GM12872 (cell line): ENCODE data around the gene VAPA.

Source experiments
- TF ChIP-seq, protein P1 (sequence below): IDR thresholded peaks from 3 replicates; pipeline ENCODE4 v1.5.1; 2011; ENCODE audit warnings: low read depth, mild to moderate bottlenecking, low read length, moderate library complexity; ENCODE audit not compliant: insufficient read depth

Gene VAPA

GRCh38 chr18:9982711-9983110 lies 68.9 kb downstream of the VAPA start:
- TF ChIP-seq, protein P1, sequence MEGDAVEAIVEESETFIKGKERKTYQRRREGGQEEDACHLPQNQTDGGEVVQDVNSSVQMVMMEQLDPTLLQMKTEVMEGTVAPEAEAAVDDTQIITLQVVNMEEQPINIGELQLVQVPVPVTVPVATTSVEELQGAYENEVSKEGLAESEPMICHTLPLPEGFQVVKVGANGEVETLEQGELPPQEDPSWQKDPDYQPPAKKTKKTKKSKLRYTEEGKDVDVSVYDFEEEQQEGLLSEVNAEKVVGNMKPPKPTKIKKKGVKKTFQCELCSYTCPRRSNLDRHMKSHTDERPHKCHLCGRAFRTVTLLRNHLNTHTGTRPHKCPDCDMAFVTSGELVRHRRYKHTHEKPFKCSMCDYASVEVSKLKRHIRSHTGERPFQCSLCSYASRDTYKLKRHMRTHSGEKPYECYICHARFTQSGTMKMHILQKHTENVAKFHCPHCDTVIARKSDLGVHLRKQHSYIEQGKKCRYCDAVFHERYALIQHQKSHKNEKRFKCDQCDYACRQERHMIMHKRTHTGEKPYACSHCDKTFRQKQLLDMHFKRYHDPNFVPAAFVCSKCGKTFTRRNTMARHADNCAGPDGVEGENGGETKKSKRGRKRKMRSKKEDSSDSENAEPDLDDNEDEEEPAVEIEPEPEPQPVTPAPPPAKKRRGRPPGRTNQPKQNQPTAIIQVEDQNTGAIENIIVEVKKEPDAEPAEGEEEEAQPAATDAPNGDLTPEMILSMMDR, result no peak

DNA sequence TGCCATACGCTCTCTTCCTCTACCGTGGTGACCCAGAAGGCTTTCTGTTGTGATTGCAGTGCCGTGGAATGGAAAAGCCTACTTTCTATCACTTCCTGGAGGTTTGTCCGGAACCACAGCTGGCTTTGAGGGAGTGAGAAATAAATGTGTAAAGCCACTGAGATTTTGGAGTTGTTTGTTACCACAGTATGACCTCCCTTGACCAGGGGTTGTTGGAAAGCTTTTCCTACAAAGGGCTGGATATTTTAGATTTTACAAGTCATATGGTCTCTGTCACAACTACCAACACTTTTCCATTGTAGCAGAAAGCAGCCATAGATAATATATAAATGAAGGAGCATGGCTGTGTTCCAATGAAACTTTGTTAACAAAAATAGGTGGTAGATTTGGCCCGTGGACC lies 70.3 kb downstream of the VAPA start:
- TF ChIP-seq, protein P1, result no peak

DNA sequence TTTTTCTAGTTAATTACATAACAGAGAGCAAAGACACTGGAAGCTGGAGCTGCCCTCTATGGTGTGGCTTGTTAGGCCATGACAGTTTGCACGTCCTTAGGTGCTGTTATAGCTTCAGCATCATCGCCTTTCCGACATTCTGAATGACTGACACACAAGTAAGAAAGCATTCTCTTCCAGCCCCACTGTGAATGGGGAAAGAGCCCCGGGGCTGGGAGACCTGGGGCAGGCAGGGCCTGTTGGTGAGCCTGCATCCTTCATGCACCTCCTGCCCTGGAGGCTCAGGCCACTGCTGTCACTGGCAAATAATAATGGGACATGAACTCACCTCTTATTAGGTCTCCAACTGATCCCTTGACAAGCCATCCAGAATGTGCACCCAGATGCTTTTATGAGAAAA lies 71.8 kb downstream of the VAPA start:
- TF ChIP-seq, protein P1, result no peak

GRCh38 chr18:9986156-9986930 lies 72.5 kb downstream of the VAPA start:
- TF ChIP-seq, protein P1, result no peak

DNA sequence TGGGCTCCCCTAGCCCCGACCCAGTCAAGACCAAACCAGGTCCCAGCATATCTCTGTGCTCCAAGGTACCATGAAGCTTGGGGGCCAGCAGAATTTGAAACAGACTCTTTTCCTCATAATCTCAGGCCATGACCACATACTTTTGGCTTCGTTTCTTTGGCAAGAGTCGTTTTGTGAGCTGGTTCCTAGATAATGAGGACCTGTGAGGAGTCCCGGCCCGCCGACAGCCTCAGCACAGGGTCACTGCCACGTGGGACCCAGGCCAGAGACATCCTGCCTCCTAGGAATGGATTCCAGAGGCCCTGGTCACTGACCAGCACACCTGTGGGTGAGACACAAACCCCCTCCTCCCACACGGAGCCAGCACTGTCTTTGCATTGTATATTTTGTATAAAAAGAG lies 73.5 kb downstream of the VAPA start:
- TF ChIP-seq, protein P1, result no peak

DNA sequence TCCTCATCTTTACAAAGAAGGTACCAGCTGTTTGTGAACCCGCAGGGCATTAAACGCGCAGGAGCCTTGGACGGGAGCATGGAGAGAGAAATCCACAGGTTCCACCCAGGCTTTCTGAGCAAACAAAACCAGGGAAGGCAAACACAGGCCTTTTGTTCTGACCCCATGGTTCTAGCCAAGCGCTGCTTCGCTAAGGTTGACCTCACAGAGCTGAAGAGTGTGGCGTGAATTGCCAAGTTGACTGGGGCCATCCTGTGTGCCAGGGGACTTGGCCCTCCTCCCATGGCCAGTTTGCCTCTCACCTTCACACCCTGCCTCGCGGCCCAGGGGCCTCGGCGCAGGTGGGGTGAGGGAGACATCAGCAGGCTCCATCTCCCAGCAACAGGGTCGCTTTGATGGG lies 74.1 kb downstream of the VAPA start:
- TF ChIP-seq, protein P1, result no peak

DNA sequence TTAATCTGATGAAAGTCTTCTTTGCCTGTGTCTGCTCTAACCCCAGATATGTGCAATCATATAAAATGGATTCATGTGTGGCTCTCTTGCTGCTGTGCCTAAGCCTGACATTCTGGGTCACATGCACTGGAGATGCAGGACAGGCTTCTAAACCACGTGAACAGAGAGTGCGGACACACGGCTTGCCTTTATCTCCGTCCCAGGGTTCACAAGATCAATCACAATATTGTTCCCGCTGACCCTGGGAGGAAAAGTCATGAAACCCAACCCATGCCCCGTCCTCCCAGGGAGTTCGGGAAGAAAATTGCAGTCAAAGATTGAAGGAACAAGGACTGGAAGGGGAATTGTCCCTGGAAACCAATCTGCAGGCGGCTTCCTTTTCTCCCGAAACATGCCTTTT lies 74.8 kb downstream of the VAPA start:
- TF ChIP-seq, protein P1, result no peak
